Measurements from ENCODE around the gene ARAP2.

- TF ChIP-seq CTCF (IDR thresholded peaks at IDR 0.05; ENCODE audit: borderline replicate concordance, extremely low read depth, low read length, poor library complexity, severe bottlenecking): no peak
- TF ChIP-seq EZH2 (IDR thresholded peaks at IDR 0.05; ENCODE audit: borderline replicate concordance, low read depth, low read length, severe bottlenecking): no peak
Measured at GRCh38 chr4:36183665-36184393, 60.5 kb downstream of the ARAP2 start.

Measured in DND-41 (cell line).